ENCODE results near the gene ARPIN.
"Not testable (repeated sequence)": the region's sequence is repeated elsewhere in the genome, so short reads cannot be mapped to it uniquely, and the experiment has no call there.

Gene ARPIN

GRCh38 chr15:89876396-89877082, 36.2 kb downstream of the ARPIN start:
- no peak for DNase-seq

- no peak for DNase-seq
Measured at GRCh38 chr15:89875741-89876140, 37.0 kb downstream of the ARPIN start.

GRCh38 chr15:89874926-89875564, 37.7 kb downstream of the ARPIN start:
- DNase-seq, result peak; percentile 68

- DNase-seq, result no peak
Measured at GRCh38 chr15:89870688-89871288, 42.0 kb downstream of the ARPIN start.

GRCh38 chr15:89870006-89870405, 42.7 kb downstream of the ARPIN start:
- DNase-seq, result no peak

- DNase-seq, result not testable (repeated sequence)
Measured at GRCh38 chr15:89869490-89869889, 43.3 kb downstream of the ARPIN start.

GRCh38 chr15:89864958-89865739, 47.6 kb downstream of the ARPIN start:
- DNase-seq, result no peak

GRCh38 chr15:89863918-89864317, 48.8 kb downstream of the ARPIN start:
- no peak for DNase-seq

- DNase-seq, result no peak
Measured at GRCh38 chr15:89860891-89861290, 51.9 kb downstream of the ARPIN start.

- DNase-seq, result no peak
Measured at GRCh38 chr15:89860431-89860830, 52.3 kb downstream of the ARPIN start.

GRCh38 chr15:89858661-89859458, 53.9 kb downstream of the ARPIN start:
- no peak for DNase-seq

GRCh38 chr15:89857673-89858072, 55.1 kb downstream of the ARPIN start:
- DNase-seq, result no peak

- no peak for DNase-seq
Measured at GRCh38 chr15:89855948-89856347, 56.8 kb downstream of the ARPIN start.

GRCh38 chr15:89854863-89855262, 57.9 kb downstream of the ARPIN start:
- DNase-seq, result not testable (repeated sequence)

- no peak for DNase-seq
Measured at GRCh38 chr15:89852342-89852995, 60.3 kb downstream of the ARPIN start.

GRCh38 chr15:89851673-89852341, 60.9 kb downstream of the ARPIN start:
- DNase-seq, result no peak

- no peak for DNase-seq
Measured at GRCh38 chr15:89848970-89849292, 63.8 kb downstream of the ARPIN start.

GRCh38 chr15:89847101-89847500, 65.7 kb downstream of the ARPIN start:
- DNase-seq, result no peak

- DNase-seq, result no peak
Measured at GRCh38 chr15:89845305-89845893, 67.4 kb downstream of the ARPIN start.

All from central memory CD4-positive, alpha-beta T cell (primary cell).